ENCODE data around the gene KIF21B.

DNA sequence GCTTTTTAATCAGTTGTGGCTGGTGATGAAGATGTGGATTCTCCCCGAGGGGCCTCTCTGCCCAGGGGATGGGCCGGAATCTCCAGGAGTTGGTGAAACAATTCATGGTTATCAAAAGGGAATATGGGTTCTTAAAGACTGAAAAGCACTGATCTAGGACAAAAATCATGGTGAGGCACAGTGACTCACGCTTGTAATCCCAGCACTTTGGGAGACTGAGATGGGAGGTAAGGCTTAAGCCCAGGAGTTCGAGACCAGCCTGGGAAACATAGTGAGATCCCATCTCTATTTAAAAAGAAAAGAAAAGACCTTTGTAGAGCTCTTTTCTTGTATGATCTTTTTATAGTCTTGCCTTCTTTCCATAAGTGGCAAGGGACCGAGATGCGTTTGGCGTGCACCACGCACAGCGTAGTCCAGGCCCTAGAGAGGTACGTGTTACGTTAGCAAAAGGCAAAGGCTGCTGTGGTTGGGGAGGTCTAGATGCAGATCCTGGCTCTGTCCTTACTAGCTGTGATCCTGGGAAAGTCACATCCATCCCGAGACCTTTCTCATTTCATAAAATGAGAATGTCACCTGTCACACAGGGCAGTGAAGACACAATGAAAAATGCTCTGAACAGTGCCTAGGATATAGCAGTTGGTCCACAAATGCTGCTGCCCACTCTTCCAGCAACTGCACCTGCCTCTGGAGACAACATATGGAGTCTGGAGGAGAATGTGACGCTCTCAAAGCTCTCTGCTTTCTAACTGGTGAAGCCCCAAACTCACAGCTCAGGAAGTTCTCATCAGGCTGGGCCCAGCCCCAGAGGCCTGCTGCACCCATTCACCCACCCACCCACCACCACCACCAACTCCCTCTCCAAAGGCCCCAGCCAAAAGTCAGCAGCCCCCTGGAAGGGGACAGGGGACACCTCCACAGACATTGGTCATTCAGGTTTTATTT, 54.8 kb downstream of the KIF21B start:
- TF ChIP-seq EZH2 (IDR thresholded peaks at IDR 0.05; ENCODE audit: borderline replicate concordance, low read depth, low read length, severe bottlenecking): no peak
- TF ChIP-seq, protein P1, sequence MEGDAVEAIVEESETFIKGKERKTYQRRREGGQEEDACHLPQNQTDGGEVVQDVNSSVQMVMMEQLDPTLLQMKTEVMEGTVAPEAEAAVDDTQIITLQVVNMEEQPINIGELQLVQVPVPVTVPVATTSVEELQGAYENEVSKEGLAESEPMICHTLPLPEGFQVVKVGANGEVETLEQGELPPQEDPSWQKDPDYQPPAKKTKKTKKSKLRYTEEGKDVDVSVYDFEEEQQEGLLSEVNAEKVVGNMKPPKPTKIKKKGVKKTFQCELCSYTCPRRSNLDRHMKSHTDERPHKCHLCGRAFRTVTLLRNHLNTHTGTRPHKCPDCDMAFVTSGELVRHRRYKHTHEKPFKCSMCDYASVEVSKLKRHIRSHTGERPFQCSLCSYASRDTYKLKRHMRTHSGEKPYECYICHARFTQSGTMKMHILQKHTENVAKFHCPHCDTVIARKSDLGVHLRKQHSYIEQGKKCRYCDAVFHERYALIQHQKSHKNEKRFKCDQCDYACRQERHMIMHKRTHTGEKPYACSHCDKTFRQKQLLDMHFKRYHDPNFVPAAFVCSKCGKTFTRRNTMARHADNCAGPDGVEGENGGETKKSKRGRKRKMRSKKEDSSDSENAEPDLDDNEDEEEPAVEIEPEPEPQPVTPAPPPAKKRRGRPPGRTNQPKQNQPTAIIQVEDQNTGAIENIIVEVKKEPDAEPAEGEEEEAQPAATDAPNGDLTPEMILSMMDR (IDR thresholded peaks at IDR 0.05; ENCODE audit: borderline replicate concordance, extremely low read depth, low read length, poor library complexity, severe bottlenecking): no peak

Data from DND-41 (cell line).